Measurements from ENCODE around the gene PUS7L. TPM values are rescaled to one million over a fixed set of nuclear protein-coding genes. Genes with fewer than 3 reads are reported as not detected.

The PUS7L gene
- total RNA-seq, 1 experiment from 2014 or later = 10.2 TPM

DNA sequence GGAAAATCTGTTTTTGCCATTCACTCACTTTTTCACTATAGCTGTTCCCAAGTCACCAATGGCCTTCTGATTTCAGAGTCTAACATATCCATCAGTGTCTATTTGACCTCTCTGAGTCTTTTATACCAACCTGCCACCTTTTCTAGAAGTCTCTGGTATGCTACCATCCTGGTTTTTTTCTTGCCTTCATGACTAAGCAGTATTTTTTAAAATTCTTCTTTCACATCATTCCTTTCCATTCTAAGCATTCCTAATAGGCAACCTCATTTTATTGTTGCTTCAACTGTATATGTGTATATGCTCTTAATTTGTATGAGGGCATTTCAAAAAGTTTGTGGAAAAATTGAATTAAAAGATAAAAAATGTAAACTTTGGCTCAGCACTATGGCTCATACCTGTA lies 5.2 kb upstream of the PUS7L start:
- Mint-ChIP-seq H3K4me1 (ENCODE audit: low read depth, unreplicated experiment) (peaks cover 11% of the 10 kb centered on the region), H3K36me3 (ENCODE audit: insufficient read depth, unreplicated experiment) (peaks cover 17% of the 10 kb centered on the region), H3K9me3 (ENCODE audit: low read depth, unreplicated experiment) (no peaks in the 10 kb centered on the region), H3K27ac (ENCODE audit: unreplicated experiment) (no peak overlapping the region), H3K27me3 (ENCODE audit: unreplicated experiment) (no peaks in the 10 kb centered on the region), H3K4me3 (ENCODE audit: low read depth, unreplicated experiment) (no peak overlapping the region)
- no TSS peak for BruUV-seq (replicated peaks)
- CTCF ChIA-PET = no interaction called here
- TF ChIP-seq, protein P1, sequence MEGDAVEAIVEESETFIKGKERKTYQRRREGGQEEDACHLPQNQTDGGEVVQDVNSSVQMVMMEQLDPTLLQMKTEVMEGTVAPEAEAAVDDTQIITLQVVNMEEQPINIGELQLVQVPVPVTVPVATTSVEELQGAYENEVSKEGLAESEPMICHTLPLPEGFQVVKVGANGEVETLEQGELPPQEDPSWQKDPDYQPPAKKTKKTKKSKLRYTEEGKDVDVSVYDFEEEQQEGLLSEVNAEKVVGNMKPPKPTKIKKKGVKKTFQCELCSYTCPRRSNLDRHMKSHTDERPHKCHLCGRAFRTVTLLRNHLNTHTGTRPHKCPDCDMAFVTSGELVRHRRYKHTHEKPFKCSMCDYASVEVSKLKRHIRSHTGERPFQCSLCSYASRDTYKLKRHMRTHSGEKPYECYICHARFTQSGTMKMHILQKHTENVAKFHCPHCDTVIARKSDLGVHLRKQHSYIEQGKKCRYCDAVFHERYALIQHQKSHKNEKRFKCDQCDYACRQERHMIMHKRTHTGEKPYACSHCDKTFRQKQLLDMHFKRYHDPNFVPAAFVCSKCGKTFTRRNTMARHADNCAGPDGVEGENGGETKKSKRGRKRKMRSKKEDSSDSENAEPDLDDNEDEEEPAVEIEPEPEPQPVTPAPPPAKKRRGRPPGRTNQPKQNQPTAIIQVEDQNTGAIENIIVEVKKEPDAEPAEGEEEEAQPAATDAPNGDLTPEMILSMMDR (IDR thresholded peaks at IDR 0.05; ENCODE audit: unreplicated experiment) = no peak
- intact Hi-C loops (cut with micrococcal nuclease; ENCODE audit: unreplicated experiment) = loop anchor here (5.0 kb wide), 1 partner anchor 34 kb away; no protein-coding TSS in a partner anchor
- no peak for DNase-seq

DNA sequence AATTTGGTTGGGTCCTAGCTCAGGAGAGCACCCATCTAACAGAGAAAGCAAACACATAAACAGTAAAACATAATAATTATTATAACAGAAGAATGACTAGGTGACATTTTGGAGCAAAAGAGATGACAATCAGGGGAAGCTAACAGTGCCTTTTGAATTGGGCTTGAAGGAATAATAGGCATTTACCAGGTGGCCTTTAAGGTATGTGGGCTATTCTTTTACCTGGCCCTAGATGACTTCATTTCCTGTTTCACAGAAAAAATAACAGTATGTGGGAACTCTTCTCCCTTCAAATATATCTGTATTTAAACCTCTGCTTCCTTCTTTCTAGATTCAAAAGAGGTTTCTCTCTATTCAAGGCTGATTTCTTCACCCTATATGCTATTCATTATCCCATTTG lies 4.0 kb upstream of the PUS7L start:
- Mint-ChIP-seq H3K27ac (ENCODE audit: unreplicated experiment) (no peak overlapping the region), H3K4me1 (ENCODE audit: low read depth, unreplicated experiment) (peaks cover 18% of the 10 kb centered on the region), H3K9me3 (ENCODE audit: low read depth, unreplicated experiment) (no peaks in the 10 kb centered on the region), H3K27me3 (ENCODE audit: unreplicated experiment) (no peaks in the 10 kb centered on the region), H3K36me3 (ENCODE audit: insufficient read depth, unreplicated experiment) (peaks cover 28% of the 10 kb centered on the region), H3K4me3 (ENCODE audit: low read depth, unreplicated experiment) (no peak overlapping the region)
- intact Hi-C loops (cut with micrococcal nuclease; ENCODE audit: unreplicated experiment) = loop anchor here (5.0 kb wide), 1 partner anchor 35 kb away; no protein-coding TSS in a partner anchor
- TF ChIP-seq, protein P1 (IDR thresholded peaks at IDR 0.05; ENCODE audit: unreplicated experiment) = no peak
- CTCF ChIA-PET = interaction anchor here (0.5 kb wide), 1 partner anchor 188 kb away, joined by 4 read pairs; no protein-coding TSS in a partner anchor
- no TSS peak for BruUV-seq (replicated peaks)
- DNase-seq = no peak

DNA sequence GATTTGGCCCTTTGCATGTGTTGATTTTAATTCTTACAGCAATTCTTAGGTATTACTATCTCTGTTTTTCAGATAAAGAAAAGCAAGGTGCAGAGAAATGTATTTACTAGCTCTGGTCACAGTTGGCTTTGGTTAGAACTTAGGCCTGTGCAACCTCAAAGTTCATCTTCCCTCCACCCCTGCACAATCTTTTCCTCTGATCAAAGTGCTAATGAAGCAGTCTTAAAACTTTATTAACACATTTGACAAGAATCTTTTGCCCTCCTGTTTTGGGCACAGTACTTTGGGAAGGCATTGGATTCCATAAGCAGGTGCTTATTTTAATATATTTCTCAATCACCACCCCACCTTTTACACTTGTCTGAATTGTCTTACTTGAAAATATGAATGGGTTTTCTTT lies 2.9 kb upstream of the PUS7L start:
- no peaks in the 10 kb centered on the region for H3K27me3 Mint-ChIP-seq (ENCODE audit: unreplicated experiment)
- H3K9me3 Mint-ChIP-seq (ENCODE audit: low read depth, unreplicated experiment) = peaks cover 3% of the 10 kb centered on the region
- no peak for DNase-seq
- TF ChIP-seq, protein P1 (IDR thresholded peaks at IDR 0.05; ENCODE audit: unreplicated experiment) = no peak
- CTCF ChIA-PET = no interaction called here
- H3K36me3 Mint-ChIP-seq (ENCODE audit: insufficient read depth, unreplicated experiment) = peaks cover 30% of the 10 kb centered on the region
- H3K4me3 Mint-ChIP-seq (ENCODE audit: low read depth, unreplicated experiment) = no peak overlapping the region
- intact Hi-C loops (cut with micrococcal nuclease; ENCODE audit: unreplicated experiment) = loop anchor here (5.0 kb wide), 1 partner anchor 36 kb away; no protein-coding TSS in a partner anchor
- peaks cover 26% of the 10 kb centered on the region for H3K4me1 Mint-ChIP-seq (ENCODE audit: low read depth, unreplicated experiment)
- BruUV-seq (replicated peaks) = no TSS peak
- no peak overlapping the region for H3K27ac Mint-ChIP-seq (ENCODE audit: unreplicated experiment)

DNA sequence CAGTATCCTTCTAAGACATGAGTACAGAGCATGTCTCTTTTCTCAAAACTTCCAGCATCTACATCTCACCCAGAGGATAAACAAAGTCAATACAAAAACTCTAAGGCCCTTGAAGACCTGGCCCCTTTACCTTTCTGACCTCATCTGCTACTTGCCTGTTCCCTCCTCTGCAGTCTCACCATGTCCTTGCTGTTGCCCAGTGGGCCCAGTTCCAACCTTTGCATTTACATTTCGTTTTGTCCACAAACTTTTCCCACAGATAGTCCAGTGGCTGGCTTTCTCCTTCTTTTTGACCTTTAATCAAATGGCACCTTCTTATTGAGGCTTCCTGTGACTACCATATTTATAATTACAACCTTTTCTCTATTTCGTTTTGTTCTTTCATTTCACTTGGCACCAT lies 1.8 kb upstream of the PUS7L start:
- TF ChIP-seq, protein P1 (IDR thresholded peaks at IDR 0.05; ENCODE audit: unreplicated experiment) = no peak
- Mint-ChIP-seq H3K27ac (ENCODE audit: unreplicated experiment) (peak overlapping the region; percentile 19), H3K27me3 (ENCODE audit: unreplicated experiment) (no peaks in the 10 kb centered on the region), H3K9me3 (ENCODE audit: low read depth, unreplicated experiment) (peaks cover 3% of the 10 kb centered on the region), H3K4me3 (ENCODE audit: low read depth, unreplicated experiment) (peak overlapping the region; percentile 81), H3K36me3 (ENCODE audit: insufficient read depth, unreplicated experiment) (peaks cover 30% of the 10 kb centered on the region), H3K4me1 (ENCODE audit: low read depth, unreplicated experiment) (peaks cover 30% of the 10 kb centered on the region)
- DNase-seq = no peak
- CTCF ChIA-PET = no interaction called here
- intact Hi-C loops (cut with micrococcal nuclease; ENCODE audit: unreplicated experiment) = loop anchor here (5.0 kb wide), 1 partner anchor 37 kb away; no protein-coding TSS in a partner anchor
- no TSS peak for BruUV-seq (replicated peaks)
